Endothelial cell of hepatic sinusoid (primary cell): Measurements from ENCODE around the gene MAPKBP1.
"Not testable (repeated sequence)": the region's sequence is repeated elsewhere in the genome, so short reads cannot be mapped to it uniquely, and the experiment has no call there.

ENCODE experiments used
- in situ Hi-C: cut with HindIII; loops from 2 replicates; pipeline ENCODE4 v1.10.0; 2017; ENCODE audit warnings: low sequenced_read_pairs

Gene MAPKBP1, protein sequence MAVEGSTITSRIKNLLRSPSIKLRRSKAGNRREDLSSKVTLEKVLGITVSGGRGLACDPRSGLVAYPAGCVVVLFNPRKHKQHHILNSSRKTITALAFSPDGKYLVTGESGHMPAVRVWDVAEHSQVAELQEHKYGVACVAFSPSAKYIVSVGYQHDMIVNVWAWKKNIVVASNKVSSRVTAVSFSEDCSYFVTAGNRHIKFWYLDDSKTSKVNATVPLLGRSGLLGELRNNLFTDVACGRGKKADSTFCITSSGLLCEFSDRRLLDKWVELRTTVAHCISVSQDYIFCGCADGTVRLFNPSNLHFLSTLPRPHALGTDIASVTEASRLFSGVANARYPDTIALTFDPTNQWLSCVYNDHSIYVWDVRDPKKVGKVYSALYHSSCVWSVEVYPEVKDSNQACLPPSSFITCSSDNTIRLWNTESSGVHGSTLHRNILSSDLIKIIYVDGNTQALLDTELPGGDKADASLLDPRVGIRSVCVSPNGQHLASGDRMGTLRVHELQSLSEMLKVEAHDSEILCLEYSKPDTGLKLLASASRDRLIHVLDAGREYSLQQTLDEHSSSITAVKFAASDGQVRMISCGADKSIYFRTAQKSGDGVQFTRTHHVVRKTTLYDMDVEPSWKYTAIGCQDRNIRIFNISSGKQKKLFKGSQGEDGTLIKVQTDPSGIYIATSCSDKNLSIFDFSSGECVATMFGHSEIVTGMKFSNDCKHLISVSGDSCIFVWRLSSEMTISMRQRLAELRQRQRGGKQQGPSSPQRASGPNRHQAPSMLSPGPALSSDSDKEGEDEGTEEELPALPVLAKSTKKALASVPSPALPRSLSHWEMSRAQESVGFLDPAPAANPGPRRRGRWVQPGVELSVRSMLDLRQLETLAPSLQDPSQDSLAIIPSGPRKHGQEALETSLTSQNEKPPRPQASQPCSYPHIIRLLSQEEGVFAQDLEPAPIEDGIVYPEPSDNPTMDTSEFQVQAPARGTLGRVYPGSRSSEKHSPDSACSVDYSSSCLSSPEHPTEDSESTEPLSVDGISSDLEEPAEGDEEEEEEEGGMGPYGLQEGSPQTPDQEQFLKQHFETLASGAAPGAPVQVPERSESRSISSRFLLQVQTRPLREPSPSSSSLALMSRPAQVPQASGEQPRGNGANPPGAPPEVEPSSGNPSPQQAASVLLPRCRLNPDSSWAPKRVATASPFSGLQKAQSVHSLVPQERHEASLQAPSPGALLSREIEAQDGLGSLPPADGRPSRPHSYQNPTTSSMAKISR (N-terminal part only)

DNA sequence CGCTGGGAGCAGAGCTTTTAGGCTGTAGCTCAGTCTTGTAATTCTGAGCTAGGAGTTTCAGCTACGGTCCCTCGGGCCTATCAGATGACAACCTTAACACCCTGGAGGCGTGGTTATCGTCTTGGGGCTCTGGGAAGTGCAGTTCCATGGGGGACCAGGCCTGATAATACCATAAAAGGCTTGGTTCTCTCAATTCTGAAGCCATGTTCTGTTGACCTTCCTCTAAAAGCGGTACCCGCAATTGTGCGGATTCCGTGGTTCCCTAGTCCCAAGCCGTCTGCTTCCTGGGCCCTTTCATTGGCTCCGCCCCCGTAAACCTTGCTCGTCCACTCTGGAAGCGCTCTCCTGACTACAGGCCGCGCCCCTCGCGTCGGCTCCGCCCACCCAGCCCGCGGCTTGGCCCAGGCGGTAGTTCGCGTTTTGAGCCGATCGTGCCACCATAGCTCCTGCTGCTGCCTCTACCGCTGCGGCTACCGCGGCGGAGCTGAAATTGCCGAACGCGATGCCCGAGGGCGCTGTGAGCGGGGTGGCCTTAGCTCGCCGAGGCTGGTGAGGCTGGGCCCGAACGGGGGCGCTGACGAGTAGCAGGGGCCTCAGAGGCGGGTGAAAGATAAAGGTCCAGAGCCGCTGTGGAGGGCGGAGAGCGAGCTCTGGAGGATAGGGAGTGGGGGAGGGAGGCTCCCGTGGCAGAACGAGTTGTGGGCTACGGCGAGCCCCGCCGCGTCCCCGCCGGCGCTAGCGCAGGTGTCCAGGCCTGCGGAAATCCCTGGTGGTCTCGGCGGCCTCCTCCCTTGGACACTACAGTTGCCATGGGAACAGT, at the start of gene MAPKBP1:
Gene MAPKBP1, plus strand, starts transcription at position 423 of the 820 bp plus-strand sequence. CDS start 792 bp downstream, outside the sequence.
- in situ Hi-C loops, result no loop called here

DNA sequence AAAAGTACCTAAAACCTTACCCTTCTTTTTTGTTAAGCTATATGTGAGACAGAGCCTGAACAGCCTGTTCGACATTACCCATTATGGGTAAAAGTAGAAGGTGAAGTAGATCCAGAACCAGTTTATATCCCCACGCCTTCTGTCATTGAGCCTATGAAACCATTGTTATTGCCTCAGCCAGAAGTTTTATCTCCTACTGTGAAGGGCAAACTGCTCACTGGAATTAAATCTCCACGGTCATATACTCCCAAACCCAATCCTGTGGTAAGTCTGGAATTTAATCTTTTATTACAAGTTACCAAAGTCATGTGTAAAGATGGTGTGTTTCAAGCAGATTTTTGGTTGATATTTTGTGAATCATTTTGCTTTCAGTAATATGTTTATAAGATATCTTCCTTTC, 47.1 kb upstream of the MAPKBP1 start:
- in situ Hi-C loops, result no loop called here

DNA sequence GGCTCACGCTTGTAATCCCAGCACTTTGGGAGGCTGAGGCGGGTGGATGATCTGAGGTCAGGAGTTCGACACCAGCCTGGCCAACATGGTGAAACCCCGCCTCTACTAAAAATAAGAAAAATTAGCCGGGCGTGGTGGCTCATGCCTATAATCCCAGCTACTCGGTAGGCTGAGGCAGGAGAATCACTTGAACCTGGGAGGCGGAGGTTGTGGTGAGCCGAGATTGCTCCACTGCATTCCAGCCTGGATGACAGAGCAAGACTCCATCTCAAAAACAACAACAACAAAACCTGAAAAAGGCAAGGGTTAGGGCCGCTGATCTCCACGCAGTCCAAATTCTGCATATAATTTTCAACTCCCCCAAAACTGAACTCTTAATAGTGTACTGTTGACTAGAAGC, 46.2 kb upstream of the MAPKBP1 start:
- in situ Hi-C loops, result not testable (repeated sequence)

DNA sequence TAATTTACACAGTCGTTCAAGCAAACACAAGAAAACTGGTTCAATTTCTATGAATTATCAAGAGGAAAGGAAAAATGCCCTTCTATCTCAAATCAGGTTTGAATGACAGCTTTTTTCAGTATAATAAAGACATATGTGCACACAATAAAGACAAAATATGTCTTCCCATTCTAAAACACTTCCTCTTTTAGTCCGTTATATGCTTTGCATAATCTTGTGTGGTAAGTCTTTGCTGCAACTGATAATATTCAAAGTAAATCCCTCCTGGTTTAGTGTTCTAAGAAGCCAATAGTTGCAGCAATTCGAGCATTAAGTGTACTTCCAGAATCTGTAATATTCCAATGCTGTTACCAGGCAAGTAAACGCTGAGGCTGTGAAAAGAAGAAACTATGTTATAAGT, 43.7 kb upstream of the MAPKBP1 start:
- in situ Hi-C loops, result no loop called here

DNA sequence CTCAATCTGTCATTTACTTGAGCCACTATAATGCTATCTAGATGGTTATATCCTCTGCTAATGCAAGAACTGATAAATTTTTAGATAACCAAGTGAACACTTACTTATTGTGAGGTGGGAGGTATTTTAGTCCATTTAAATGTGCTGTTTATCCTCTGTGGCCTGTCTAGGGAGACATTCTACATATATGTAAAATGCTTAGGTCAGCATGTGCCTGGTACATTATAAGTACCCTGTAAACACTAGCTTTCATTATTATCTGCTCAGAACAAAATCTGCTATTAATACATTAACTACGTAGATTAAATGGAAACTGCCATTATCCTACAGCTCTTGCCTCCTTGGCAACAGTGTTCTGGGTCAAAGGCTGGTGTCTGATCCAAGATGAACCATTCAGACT, 41.8 kb upstream of the MAPKBP1 start:
- in situ Hi-C loops, result no loop called here

GRCh38 chr15:41734079-41734478, 40.2 kb upstream of the MAPKBP1 start:
- in situ Hi-C loops, result no loop called here

GRCh38 chr15:41735046-41735445, 39.2 kb upstream of the MAPKBP1 start:
- in situ Hi-C loops, result loop anchor here (5.0 kb wide), 2 partner anchors 33 to 77 kb away; no protein-coding TSS in a partner anchor

DNA sequence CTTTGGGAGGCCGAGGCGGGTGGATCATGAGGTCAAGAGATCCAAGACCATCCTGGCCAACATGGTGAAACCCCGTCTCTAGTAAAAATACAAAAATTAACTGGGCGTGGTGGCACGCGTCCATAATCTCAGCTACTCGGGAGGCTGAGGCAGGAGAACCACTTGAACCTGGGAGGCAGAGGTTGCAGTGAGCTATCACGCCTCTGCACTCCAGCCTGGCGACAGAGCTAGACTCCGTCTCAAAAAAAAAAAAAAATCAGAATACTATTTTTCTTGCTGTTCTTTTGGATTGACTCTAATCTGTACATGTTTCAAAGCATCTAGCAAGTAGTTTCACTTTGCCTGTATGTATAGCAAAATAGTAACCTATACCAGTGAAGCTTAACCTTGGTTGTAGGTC, 38.8 kb upstream of the MAPKBP1 start:
- in situ Hi-C loops, result loop anchor here (5.0 kb wide), 2 partner anchors 33 to 77 kb away; no protein-coding TSS in a partner anchor

- in situ Hi-C loops, result no loop called here
Measured at GRCh38 chr15:41746802-41747201, 27.5 kb upstream of the MAPKBP1 start.

DNA sequence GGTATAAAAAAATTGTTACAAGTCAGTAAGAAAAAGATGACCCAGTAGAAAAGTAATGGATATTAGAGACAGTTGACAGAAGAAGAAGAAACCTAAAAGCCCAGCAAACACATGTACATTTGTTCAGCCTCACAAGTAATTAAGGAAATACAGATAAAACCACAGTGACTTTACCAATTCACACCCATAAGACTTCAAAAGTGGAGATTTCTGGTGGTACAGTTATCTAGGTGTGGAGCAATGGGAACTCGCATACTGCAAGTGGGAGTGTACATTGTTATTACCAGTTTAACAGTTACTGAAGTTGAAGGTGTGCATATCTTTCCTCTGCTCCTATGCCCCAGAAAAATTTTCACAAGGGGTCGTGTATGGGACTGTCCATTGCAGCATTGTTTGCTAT, 18.1 kb upstream of the MAPKBP1 start:
- in situ Hi-C loops, result no loop called here

DNA sequence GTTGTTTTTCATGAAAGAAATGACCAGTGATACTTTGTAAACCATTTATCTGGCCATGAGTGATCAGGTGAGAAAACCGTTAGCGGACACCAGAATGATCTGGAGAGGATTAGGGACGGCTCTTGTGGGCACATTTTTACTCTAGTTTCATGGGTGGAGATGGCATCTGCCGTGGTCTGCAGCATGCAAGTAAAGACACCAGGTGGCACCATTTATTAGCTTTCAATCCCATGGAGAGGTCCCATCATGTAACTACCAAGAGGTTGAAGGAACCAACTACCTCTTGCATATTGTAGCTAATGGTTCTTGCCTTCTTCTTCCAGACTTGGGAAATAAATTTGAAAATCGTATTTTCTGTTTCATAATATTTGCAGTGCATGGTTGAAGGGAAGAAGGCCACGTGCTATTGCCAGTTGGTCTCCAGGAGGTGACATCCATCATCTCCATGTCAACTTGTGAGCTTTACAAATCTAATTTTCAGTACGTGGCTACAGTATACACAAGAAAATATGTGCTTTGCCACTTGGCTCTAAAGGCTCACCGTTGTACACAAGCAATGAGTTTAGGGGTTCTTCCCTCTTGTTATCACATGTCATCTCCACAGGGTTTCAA, 1.5 kb upstream of the MAPKBP1 start:
- in situ Hi-C loops, result no loop called here

- in situ Hi-C loops, result no loop called here
Measured at GRCh38 chr15:41773332-41773728, 954 bp upstream of the MAPKBP1 start.

DNA sequence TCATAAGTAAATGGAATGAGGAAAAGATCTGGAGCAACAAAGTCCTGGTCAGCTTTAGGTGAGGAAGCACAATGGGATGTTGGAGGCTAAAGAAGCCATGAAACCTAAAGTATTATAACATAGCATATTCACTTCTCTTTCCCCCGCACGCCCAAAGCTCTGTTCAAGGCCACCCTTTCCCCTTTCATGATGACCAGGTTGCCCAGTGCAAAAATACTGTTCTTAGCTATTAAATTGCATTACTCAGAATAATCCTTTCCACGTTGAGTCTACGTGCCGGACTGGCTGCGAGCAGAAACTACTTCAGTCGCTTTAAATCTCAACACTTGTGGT, 589 bp upstream of the MAPKBP1 start:
- in situ Hi-C loops, result no loop called here

GRCh38 chr15:41774882-41775417, 666 bp downstream of the MAPKBP1 start:
- in situ Hi-C loops, result loop anchor here (5.0 kb wide), 1 partner anchor 37 kb away; no protein-coding TSS in a partner anchor

DNA sequence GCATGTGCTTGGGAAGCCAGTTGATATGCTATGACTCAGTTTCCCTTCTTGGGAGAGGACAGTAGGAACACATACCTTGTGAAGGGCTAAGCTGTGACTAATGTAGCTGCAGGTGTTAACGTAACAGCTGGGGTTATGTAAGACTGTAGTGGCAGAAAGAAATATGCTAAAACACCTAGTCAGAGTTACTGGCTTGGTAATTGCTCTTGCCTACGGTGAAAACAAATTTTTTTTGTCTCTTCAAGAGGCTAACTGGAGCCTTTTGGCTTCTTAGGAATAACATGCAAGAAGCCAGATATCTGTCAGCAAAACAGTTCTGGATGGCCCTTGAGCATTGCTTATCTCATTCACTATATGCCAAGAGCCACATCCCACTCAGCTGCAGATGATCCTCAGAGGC, 1.4 kb downstream of the MAPKBP1 start:
- in situ Hi-C loops, result loop anchor here (5.0 kb wide), 1 partner anchor 37 kb away; no protein-coding TSS in a partner anchor

- in situ Hi-C loops, result loop anchor here (5.0 kb wide), 1 partner anchor 35 kb away; no protein-coding TSS in a partner anchor
Measured at GRCh38 chr15:41777421-41777973, 3.2 kb downstream of the MAPKBP1 start.

DNA sequence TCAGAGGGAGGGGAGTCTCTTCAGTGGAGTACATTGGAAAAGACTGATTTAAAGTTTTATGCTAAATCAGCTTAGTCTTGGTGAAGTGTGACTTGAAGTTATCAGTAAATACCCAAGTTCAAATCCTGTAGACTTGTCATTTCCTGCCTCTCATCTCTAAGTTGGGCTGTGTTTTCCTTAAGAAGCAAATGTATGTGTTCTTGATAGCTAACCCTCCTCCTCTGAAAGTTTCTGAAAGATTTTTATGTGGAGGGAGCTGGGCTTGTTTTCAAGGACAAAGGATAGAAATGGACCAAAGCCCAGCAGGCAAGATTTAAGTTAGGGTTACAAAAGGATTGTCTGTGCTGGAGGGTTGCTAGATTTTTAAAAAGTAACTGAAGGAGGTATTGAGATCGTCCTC, 4.2 kb downstream of the MAPKBP1 start:
- in situ Hi-C loops, result loop anchor here (5.0 kb wide), 1 partner anchor 34 kb away; no protein-coding TSS in a partner anchor

GRCh38 chr15:41779662-41780157, 5.4 kb downstream of the MAPKBP1 start:
- in situ Hi-C loops, result loop anchor here (5.0 kb wide), 1 partner anchor 33 kb away; no protein-coding TSS in a partner anchor

DNA sequence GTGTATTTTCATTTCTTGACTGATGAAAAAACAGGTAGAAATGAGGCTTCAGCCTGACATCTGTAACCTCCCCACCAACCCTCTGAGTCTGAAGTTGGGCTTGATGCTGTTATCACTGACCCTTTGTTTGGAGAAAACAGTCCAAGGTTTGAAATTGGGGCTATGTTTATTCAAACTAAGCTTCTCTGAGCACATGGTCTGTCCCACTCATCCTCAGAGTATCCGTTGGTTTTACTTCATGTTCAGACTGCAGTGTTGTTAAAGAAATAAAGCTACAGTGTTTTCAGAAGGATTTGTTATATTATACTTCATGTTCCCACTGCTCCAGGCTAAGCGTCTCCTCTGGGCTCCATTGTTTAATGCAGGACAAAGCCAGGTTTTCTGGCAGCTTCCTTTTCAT, 6.0 kb downstream of the MAPKBP1 start:
- in situ Hi-C loops, result no loop called here
